OCI-LY7 (cell line): ENCODE data around the gene PYGB. TPM values are rescaled to one million over a fixed set of nuclear protein-coding genes. Genes with fewer than 3 reads are reported as not detected.

Source experiments
- BruUV-seq: library from RNA; stranded (reverse); fragments of 400-500 nt; replicated peaks from 2 replicates; lab custom pipeline; 2021; lab: Mats Ljungman, UMichigan
- CTCF ChIA-PET: fragments of 300-600 bp; sonication (Branson Sonifier 250); formaldehyde crosslinking; loops from one replicate; lab custom pipeline; 2022; ENCODE audit warnings: antibody characterized with exemption; ENCODE audit not compliant: unreplicated experiment; lab: Charles Lee
- POLR2A ChIA-PET: fragments of 300-600 bp; sonication (Branson Sonifier 250); formaldehyde crosslinking; loops from one replicate; lab custom pipeline; 2022; ENCODE audit warnings: antibody characterized with exemption; lab: Charles Lee
- DNase-seq: peaks from one replicate; pipeline ENCODE4 v3.0.0-alpha.2; 2015; ENCODE audit warnings: low spot score
- H2AFZ ChIP-seq: fragments of 200-600 bp; sonication (generic), shearing (Covaris generic); 2 replicates; pipeline ENCODE4 v1.6.1; 2014; ENCODE audit warnings: mild to moderate bottlenecking, antibody characterized with exemption, low read length, moderate library complexity
- H3K27ac ChIP-seq: fragments of 200-600 bp; sonication (generic); 2 replicates; pipeline ENCODE4 v1.5.1; 2014; ENCODE audit warnings: mixed run types, low read depth, mild to moderate bottlenecking, moderate library complexity, low read length, inconsistent platforms; ENCODE audit not compliant: poor library complexity, severe bottlenecking
- H3K36me3 ChIP-seq: fragments of 200-600 bp; sonication (generic); 2 replicates; pipeline ENCODE4 v1.6.1; 2014; ENCODE audit warnings: mild to moderate bottlenecking, antibody characterized with exemption, low read length, moderate library complexity, mixed read lengths; ENCODE audit not compliant: insufficient read depth
- H3K4me1 ChIP-seq: fragments of 200-600 bp; sonication (generic); 2 replicates; pipeline ENCODE4 v1.5.1; 2014; ENCODE audit warnings: mild to moderate bottlenecking, low read length; ENCODE audit not compliant: insufficient read depth, poor library complexity, severe bottlenecking
- H3K4me2 ChIP-seq: fragments of 200-600 bp; sonication (generic); 2 replicates; pipeline ENCODE4 v1.6.1; 2014; ENCODE audit warnings: mild to moderate bottlenecking, low read length
- H3K4me3 ChIP-seq: fragments of 200-600 bp; sonication (generic); 2 replicates; pipeline ENCODE4 v1.5.1; 2014; ENCODE audit warnings: mild to moderate bottlenecking, low read depth, low read length; ENCODE audit not compliant: poor library complexity, severe bottlenecking
- H3K79me2 ChIP-seq: fragments of 200-600 bp; sonication (generic); 2 replicates; pipeline ENCODE4 v1.6.1; 2016; ENCODE audit warnings: low read depth, mild to moderate bottlenecking, low read length, moderate library complexity, mixed read lengths; ENCODE audit not compliant: insufficient read depth
- H3K9me2 ChIP-seq: fragments of 200-600 bp; sonication (generic); 2 replicates; pipeline ENCODE4 v1.6.1; 2016; ENCODE audit warnings: mild to moderate bottlenecking, low read length, mixed read lengths; ENCODE audit not compliant: insufficient read depth
- H3K9me3 ChIP-seq: fragments of 200-600 bp; sonication (generic); 2 replicates; pipeline ENCODE4 v1.6.1; 2014; ENCODE audit warnings: mild to moderate bottlenecking, mixed run types, low read length, mixed read lengths
- H4K20me1 ChIP-seq: fragments of 200-600 bp; sonication (generic); 2 replicates; pipeline ENCODE4 v1.6.1; 2014; ENCODE audit warnings: mild to moderate bottlenecking, antibody characterized with exemption, low read length, moderate library complexity, mixed read lengths; ENCODE audit not compliant: insufficient read depth
- CTCF ChIP-seq: fragments of 200-600 bp; sonication (generic); conservative IDR thresholded peaks from 2 replicates; pipeline ENCODE4 v1.5.1; 2014; ENCODE audit warnings: mild to moderate bottlenecking, antibody characterized with exemption, low read length, moderate library complexity, mixed read lengths
- EZH2phosphoT487 ChIP-seq: fragments of 200-600 bp; sonication (generic); IDR thresholded peaks from 2 replicates; pipeline ENCODE4 v1.6.1; 2018; ENCODE audit warnings: low read depth, borderline replicate concordance, mild to moderate bottlenecking, mixed run types, antibody characterized with exemption, low read length, moderate library complexity, mixed read lengths
- intact Hi-C: fragments of 100-400 bp; cut with micrococcal nuclease; formaldehyde crosslinking; loops from one replicate; pipeline ENCODE4 v1.10.0; 2022; ENCODE audit not compliant: unreplicated experiment
- total RNA-seq, 2 experiments: library from RNA; depleted of rRNA in 1 of 2; stranded (reverse); fragments of >200 nt in 1 of 2; shearing (Covaris generic) in 1 of 2; gene quantifications; 2 replicates each; pipeline ENCODE4 v1.2.3, GENCODE V29; 2014 to 2022

PYGB gene
- total RNA-seq, 2 experiments from 2014 or later = 4.9 to 7.0 TPM

GRCh38 chr20:25226433-25227316, 21.2 kb upstream of the PYGB start:
- H3K4me3 ChIP-seq = no peak overlapping the region
- DNase-seq = no peak
- no peaks in the 10 kb centered on the region for H3K36me3 ChIP-seq
- H3K27ac ChIP-seq = no peak overlapping the region
- H3K9me2 ChIP-seq = no peaks in the 10 kb centered on the region
- no TSS peak for BruUV-seq
- TF ChIP-seq EZH2phosphoT487 (no peak), CTCF (no peak)
- H3K79me2 ChIP-seq = no peaks in the 10 kb centered on the region
- no peaks in the 10 kb centered on the region for H4K20me1 ChIP-seq
- intact Hi-C loops = no loop called here
- H3K9me3 ChIP-seq = no peaks in the 10 kb centered on the region
- POLR2A ChIA-PET = no interaction called here
- H3K4me2 ChIP-seq = no peak overlapping the region
- CTCF ChIA-PET = no interaction called here
- H3K4me1 ChIP-seq = no peaks in the 10 kb centered on the region
- no peak overlapping the region for H2AFZ ChIP-seq

DNA sequence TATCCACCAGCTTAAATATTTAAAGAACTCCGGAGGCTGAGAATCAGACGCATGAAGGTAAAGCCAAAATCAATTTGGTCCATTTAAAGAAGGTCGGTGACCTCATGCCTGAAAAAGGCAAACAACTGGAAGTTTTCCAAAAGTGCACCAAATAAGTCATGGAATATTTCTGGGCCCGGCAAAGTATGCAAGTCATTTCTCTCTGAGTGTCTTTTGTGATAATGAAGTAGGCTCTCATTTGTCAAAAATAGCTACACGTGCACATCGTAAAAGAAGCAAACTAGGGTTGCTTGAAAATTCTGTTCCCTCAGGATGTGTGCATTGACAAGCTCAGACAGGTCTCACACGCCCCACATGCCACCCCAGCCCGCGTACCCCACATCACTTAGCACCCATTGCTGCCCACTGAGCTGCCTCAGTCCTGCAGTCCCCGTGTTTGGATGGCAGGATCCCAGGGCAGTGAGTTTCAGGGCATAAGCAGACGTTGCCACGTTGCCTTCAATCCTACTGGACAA, 20.5 kb upstream of the PYGB start:
- no TSS peak for BruUV-seq
- no peaks in the 10 kb centered on the region for H3K9me3 ChIP-seq
- intact Hi-C loops = no loop called here
- DNase-seq = no peak
- CTCF ChIA-PET = no interaction called here
- no peak overlapping the region for H3K27ac ChIP-seq
- H3K4me2 ChIP-seq = no peak overlapping the region
- H3K4me1 ChIP-seq = no peaks in the 10 kb centered on the region
- TF ChIP-seq CTCF (no peak), EZH2phosphoT487 (no peak)
- H3K4me3 ChIP-seq = no peak overlapping the region
- H4K20me1 ChIP-seq = no peaks in the 10 kb centered on the region
- no peaks in the 10 kb centered on the region for H3K79me2 ChIP-seq
- no peaks in the 10 kb centered on the region for H3K36me3 ChIP-seq
- H2AFZ ChIP-seq = no peak overlapping the region
- no peaks in the 10 kb centered on the region for H3K9me2 ChIP-seq
- POLR2A ChIA-PET = no interaction called here
